Panc1 (cell line): ENCODE data around the gene NEO1.

Experiments used
- CTCF ChIP-seq: fragments of 450-650 bp; IDR thresholded peaks from 2 replicates; pipeline ENCODE4 v1.5.1; 2017; ENCODE audit warnings: mild to moderate bottlenecking
- REST ChIP-seq, 2 experiments: IDR thresholded peaks; 2 replicates each; pipeline ENCODE4 v1.6.1; 2011 to 2012; ENCODE audit warnings: low read depth in 2 of 2, control low read depth in 1 of 2, low read length in 1 of 2, mild to moderate bottlenecking in 1 of 2, moderate library complexity in 1 of 2; ENCODE audit not compliant: insufficient read depth in 1 of 2
- TCF7L2 ChIP-seq: IDR thresholded peaks from 2 replicates; pipeline ENCODE4 v1.6.1; 2011; ENCODE audit warnings: mild to moderate bottlenecking, low read depth, low read length, inconsistent platforms

GRCh38 chr15:73334086-73334485 lies 281.8 kb downstream of the NEO1 start:
- TF ChIP-seq CTCF (no peak), TCF7L2 (no peak), REST (IDR thresholded peaks at IDR 0.05; ENCODE audit: insufficient read depth in 1 of 2, low read depth in 2 of 2, low read length in 1 of 2) (no peak)
